HepG2 (cell line): ENCODE results near the gene ABCC10. TPM values are rescaled to one million over a fixed set of nuclear protein-coding genes. Genes with fewer than 3 reads are reported as not detected.

ENCODE experiments used
- CC2D1A ChIP-seq: sonication (generic); formaldehyde crosslinking; IDR thresholded peaks from 2 replicates; pipeline ENCODE4 v1.8.1; 2023; ENCODE audit warnings: mild to moderate bottlenecking, missing genetic modification reagents
- HDAC6 ChIP-seq: fragments of 200-600 bp; sonication (generic); IDR thresholded peaks from 2 replicates; pipeline ENCODE4 v1.7.0; 2017; ENCODE audit warnings: mild to moderate bottlenecking, antibody characterized with exemption, low read length, low read depth
- HES4 ChIP-seq: sonication (generic); formaldehyde crosslinking; IDR thresholded peaks from 2 replicates; pipeline ENCODE4 v1.9.0; 2021; ENCODE audit warnings: mild to moderate bottlenecking, missing genetic modification reagents, borderline replicate concordance
- NR2F1 ChIP-seq, 2 experiments: fragments of 450-650 bp in 1 of 2; formaldehyde crosslinking in 1 of 2; IDR thresholded peaks; 2 replicates each; pipeline versions ENCODE4 v1.5.0 to v1.6.1; 2016 to 2020; ENCODE audit warnings: mild to moderate bottlenecking in 1 of 2, missing compliant biosample characterization in 1 of 2, missing genetic modification reagents in 1 of 2, moderate library complexity in 1 of 2
- NRL ChIP-seq: sonication (generic); formaldehyde crosslinking; IDR thresholded peaks from 2 replicates; pipeline ENCODE4 v1.5.0; 2020; ENCODE audit warnings: missing genetic modification reagents, mild to moderate bottlenecking, moderate library complexity, borderline replicate concordance
- PTBP1 ChIP-seq: fragments of 200-400 bp; formaldehyde crosslinking; IDR thresholded peaks from 2 replicates; pipeline ENCODE4 v1.6.1; 2018; ENCODE audit warnings: low read length, low read depth; ENCODE audit not compliant: poor library complexity, severe bottlenecking
- RARG ChIP-seq: sonication (generic); formaldehyde crosslinking; IDR thresholded peaks from 2 replicates; pipeline ENCODE4 v1.4.0; 2020; ENCODE audit warnings: low read depth, mild to moderate bottlenecking, missing genetic modification reagents
- SOX13 ChIP-seq, 3 experiments: fragments of 450-650 bp in 1 of 3; sonication (generic) in 1 of 3; formaldehyde crosslinking in 1 of 3; IDR thresholded peaks in 2 of 3; conservative IDR thresholded peaks in 1 of 3; 2 replicates each; pipeline versions ENCODE4 v1.5.0 to v1.6.1; 2016 to 2020; ENCODE audit warnings: antibody characterized with exemption in 1 of 3, mild to moderate bottlenecking in 1 of 3, missing compliant biosample characterization in 1 of 3, missing genetic modification reagents in 1 of 3, moderate library complexity in 1 of 3
- SP140L ChIP-seq: sonication (generic); formaldehyde crosslinking; IDR thresholded peaks from 2 replicates; pipeline ENCODE4 v1.4.0; 2020; ENCODE audit warnings: missing genetic modification reagents, borderline replicate concordance
- SRY ChIP-seq: sonication (generic); formaldehyde crosslinking; IDR thresholded peaks from 2 replicates; pipeline ENCODE4 v1.8.0; 2022; ENCODE audit warnings: mild to moderate bottlenecking, missing genetic modification reagents
- ZNF12 ChIP-seq: sonication (generic); formaldehyde crosslinking; IDR thresholded peaks from 2 replicates; pipeline ENCODE4 v1.5.0; 2020; ENCODE audit warnings: missing genetic modification reagents
- ZNF3 ChIP-seq: IDR thresholded peaks from 2 replicates; pipeline ENCODE4 v1.7.0; 2017; ENCODE audit warnings: inconsistent platforms
- ZNF34 ChIP-seq: sonication (generic); formaldehyde crosslinking; IDR thresholded peaks from 2 replicates; pipeline ENCODE4 v1.4.0; 2020; ENCODE audit warnings: mild to moderate bottlenecking, missing genetic modification reagents, borderline replicate concordance
- ZNF501 ChIP-seq: sonication (generic); formaldehyde crosslinking; IDR thresholded peaks from 2 replicates; pipeline ENCODE4 v1.5.1; 2020; ENCODE audit warnings: mild to moderate bottlenecking, moderate library complexity, missing genetic modification reagents
- ZNF543 ChIP-seq: sonication (generic); formaldehyde crosslinking; IDR thresholded peaks from 2 replicates; pipeline ENCODE4 v1.4.0; 2020; ENCODE audit warnings: mild to moderate bottlenecking, missing genetic modification reagents
- ZNF556 ChIP-seq: sonication (generic); formaldehyde crosslinking; IDR thresholded peaks from 2 replicates; pipeline ENCODE4 v1.4.0; 2020; ENCODE audit warnings: mild to moderate bottlenecking, missing genetic modification reagents, borderline replicate concordance
- ZNF761 ChIP-seq: sonication (generic); formaldehyde crosslinking; conservative IDR thresholded peaks from 2 replicates; pipeline ENCODE4 v1.4.0; 2020; ENCODE audit warnings: mild to moderate bottlenecking, missing genetic modification reagents
- ZNF772 ChIP-seq: sonication (generic); formaldehyde crosslinking; IDR thresholded peaks from 2 replicates; pipeline ENCODE4 v1.5.0; 2020; ENCODE audit warnings: mild to moderate bottlenecking, missing genetic modification reagents
- ZNF782 ChIP-seq: sonication (generic); formaldehyde crosslinking; IDR thresholded peaks from 2 replicates; pipeline ENCODE4 v1.4.0; 2020; ENCODE audit warnings: missing genetic modification reagents, mild to moderate bottlenecking, borderline replicate concordance
- polyA plus RNA-seq, 8 experiments: library from polyadenylated mRNA; depleted of rRNA in 3 of 8; stranded (reverse) in 7 of 8; unstranded in 1 of 8; fragments of >200 nt; fragmentation: Illumina TruSeq in 4 of 8; extraction: Trizol in 4 of 8; gene quantifications; 2 replicates each; pipeline versions ENCODE4 v1.2.1 to v1.2.3, GENCODE V29; 2011 to 2016; ENCODE audit warnings: low read depth in 4 of 8, missing spikeins in 1 of 8, mixed read lengths in 1 of 8; ENCODE audit not compliant: insufficient read depth in 1 of 8
- total RNA-seq, 5 experiments: library from RNA; depleted of rRNA; stranded (reverse); fragments of >200 nt; fragmentation: Illumina TruSeq; extraction: Trizol; gene quantifications; 2 replicates each; pipeline ENCODE4 v1.2.3, GENCODE V29; 2016; ENCODE audit warnings: low read depth in 1 of 5
- TF ChIP-seq, protein P1 (sequence below): sonication (generic); formaldehyde crosslinking; conservative IDR thresholded peaks from 2 replicates; pipeline ENCODE4 v1.5.0; 2020; ENCODE audit warnings: missing genetic modification reagents
- TF ChIP-seq, protein P2 (sequence below): sonication (generic); formaldehyde crosslinking; IDR thresholded peaks from 2 replicates; pipeline ENCODE4 v1.4.0; 2020; ENCODE audit warnings: missing genetic modification reagents
- TF ChIP-seq, protein P3 (sequence below): sonication (generic); formaldehyde crosslinking; conservative IDR thresholded peaks from 2 replicates; pipeline ENCODE4 v1.8.0; 2022; ENCODE audit warnings: missing genetic modification reagents

ABCC10 gene
- total and polyA plus RNA-seq, 2 of the 13 experiments (the other 11 are each of a cell fraction or from before 2014, with no cell fraction given) = 16.0 to 24.3 TPM

DNA sequence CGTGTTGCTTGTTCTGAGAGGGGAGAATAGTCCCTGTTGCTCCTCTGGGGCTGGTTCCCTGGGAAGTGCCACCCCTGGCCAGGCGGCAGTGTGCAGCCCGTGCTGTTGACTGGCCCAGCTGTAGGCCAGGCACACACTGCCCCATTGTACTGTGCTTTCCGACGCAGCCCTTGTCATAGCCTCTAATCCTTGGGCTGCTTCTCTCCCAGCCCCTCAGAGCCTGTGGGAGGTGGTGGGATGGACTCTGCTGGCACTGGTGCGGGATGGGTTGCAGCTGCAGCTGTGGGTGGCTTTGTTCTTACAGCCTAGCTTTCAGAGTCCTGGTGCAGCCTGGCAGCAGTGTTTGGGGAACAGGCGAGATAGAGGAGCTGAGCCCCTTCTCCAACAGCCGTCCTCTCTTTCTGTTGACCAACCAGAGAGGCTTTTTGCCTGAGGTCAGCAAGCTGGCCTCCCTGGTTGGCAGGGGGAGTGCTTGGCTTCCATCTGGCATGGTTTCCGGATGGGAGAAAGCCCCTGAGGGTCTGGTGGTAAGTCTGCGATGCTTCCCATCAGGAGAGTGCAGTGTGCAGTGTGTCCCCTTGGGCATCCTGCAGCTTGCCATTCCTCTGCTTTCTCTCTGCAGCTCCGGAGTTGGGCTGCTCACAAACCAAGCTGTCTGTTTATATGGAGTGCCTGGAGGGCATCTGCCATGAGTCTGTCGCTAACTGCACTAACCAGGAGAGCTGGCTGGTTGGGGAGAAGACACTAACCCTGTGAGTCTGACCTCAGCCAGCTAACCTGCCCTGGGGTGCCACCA is 62.1 kb downstream of the ABCC10 start (continued):
- TF ChIP-seq ZNF34 (CRISPR knock-in tag) (no peak), NRL (peak; percentile 92), ZNF556 (CRISPR knock-in tag) (no peak), ZNF772 (CRISPR knock-in tag) (no peak; the same call in 1 of the 2 replicates), ZNF761 (0 out of 2 replicates have a peak, but pooled peaks have one; percentile 17), HDAC6 (no peak), ZNF3 (CRISPR knock-in tag) (no peak), HES4 (CRISPR knock-in tag) (no peak; the same call in 1 of the 2 replicates), SRY (CRISPR knock-in tag) (0 out of 2 replicates have a peak, but pooled peaks have one; percentile 67), ZNF501 (CRISPR knock-in tag) (no peak), ZNF782 (CRISPR knock-in tag) (no peak), NR2F1 (CRISPR knock-in tag; IDR thresholded peaks at IDR 0.05) (no peak), PTBP1 (no peak), RARG (CRISPR knock-in tag) (no peak), SOX13 (IDR thresholded peaks at IDR 0.05) (no peak), SOX13 (CRISPR knock-in tag; conservative IDR thresholded peaks at IDR 0.05 in 1 of 2, IDR thresholded peaks at IDR 0.05 in 1 of 2) (0 out of 4 replicates have a peak, but pooled peaks of 1 of the 2 experiments have one; percentile 10), ZNF12 (CRISPR knock-in tag) (0 out of 2 replicates have a peak, but pooled peaks have one; percentile 24), SP140L (no peak), CC2D1A (CRISPR knock-in tag) (no peak), ZNF543 (no peak)
- TF ChIP-seq, protein P1, sequence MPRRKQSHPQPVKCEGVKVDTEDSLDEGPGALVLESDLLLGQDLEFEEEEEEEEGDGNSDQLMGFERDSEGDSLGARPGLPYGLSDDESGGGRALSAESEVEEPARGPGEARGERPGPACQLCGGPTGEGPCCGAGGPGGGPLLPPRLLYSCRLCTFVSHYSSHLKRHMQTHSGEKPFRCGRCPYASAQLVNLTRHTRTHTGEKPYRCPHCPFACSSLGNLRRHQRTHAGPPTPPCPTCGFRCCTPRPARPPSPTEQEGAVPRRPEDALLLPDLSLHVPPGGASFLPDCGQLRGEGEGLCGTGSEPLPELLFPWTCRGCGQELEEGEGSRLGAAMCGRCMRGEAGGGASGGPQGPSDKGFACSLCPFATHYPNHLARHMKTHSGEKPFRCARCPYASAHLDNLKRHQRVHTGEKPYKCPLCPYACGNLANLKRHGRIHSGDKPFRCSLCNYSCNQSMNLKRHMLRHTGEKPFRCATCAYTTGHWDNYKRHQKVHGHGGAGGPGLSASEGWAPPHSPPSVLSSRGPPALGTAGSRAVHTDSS (CRISPR knock-in tag) = no peak
- TF ChIP-seq, protein P2, sequence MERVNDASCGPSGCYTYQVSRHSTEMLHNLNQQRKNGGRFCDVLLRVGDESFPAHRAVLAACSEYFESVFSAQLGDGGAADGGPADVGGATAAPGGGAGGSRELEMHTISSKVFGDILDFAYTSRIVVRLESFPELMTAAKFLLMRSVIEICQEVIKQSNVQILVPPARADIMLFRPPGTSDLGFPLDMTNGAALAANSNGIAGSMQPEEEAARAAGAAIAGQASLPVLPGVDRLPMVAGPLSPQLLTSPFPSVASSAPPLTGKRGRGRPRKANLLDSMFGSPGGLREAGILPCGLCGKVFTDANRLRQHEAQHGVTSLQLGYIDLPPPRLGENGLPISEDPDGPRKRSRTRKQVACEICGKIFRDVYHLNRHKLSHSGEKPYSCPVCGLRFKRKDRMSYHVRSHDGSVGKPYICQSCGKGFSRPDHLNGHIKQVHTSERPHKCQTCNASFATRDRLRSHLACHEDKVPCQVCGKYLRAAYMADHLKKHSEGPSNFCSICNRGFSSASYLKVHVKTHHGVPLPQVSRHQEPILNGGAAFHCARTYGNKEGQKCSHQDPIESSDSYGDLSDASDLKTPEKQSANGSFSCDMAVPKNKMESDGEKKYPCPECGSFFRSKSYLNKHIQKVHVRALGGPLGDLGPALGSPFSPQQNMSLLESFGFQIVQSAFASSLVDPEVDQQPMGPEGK (CRISPR knock-in tag) = peak; percentile 11; the same call in 1 of the 2 replicates
- TF ChIP-seq, protein P3, sequence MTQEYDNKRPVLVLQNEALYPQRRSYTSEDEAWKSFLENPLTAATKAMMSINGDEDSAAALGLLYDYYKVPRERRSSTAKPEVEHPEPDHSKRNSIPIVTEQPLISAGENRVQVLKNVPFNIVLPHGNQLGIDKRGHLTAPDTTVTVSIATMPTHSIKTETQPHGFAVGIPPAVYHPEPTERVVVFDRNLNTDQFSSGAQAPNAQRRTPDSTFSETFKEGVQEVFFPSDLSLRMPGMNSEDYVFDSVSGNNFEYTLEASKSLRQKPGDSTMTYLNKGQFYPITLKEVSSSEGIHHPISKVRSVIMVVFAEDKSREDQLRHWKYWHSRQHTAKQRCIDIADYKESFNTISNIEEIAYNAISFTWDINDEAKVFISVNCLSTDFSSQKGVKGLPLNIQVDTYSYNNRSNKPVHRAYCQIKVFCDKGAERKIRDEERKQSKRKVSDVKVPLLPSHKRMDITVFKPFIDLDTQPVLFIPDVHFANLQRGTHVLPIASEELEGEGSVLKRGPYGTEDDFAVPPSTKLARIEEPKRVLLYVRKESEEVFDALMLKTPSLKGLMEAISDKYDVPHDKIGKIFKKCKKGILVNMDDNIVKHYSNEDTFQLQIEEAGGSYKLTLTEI = no peak
